ENCODE results near the gene PRSS3.
"Not testable (repeated sequence)": the region's sequence is repeated elsewhere in the genome, so short reads cannot be mapped to it uniquely, and the experiment has no call there.

GRCh38 chr9:33789429-33789828, 5.9 kb upstream of the PRSS3 start:
- not testable (repeated sequence) for TF ChIP-seq YY1 (IDR thresholded peaks at IDR 0.05; ENCODE audit: insufficient read depth, insufficient read length); SUZ12 (IDR thresholded peaks at IDR 0.05; ENCODE audit: extremely low read depth, insufficient read depth, insufficient read length)
